ENCODE results near the gene GNAS. TPM values are rescaled to one million over a fixed set of nuclear protein-coding genes. Genes with fewer than 3 reads are reported as not detected.

Gene GNAS
- total RNA-seq, 1 donor, result 366 TPM

GRCh38 chr20:58815448-58815847, 37.1 kb upstream of the GNAS start:
- peaks cover 13% of the 10 kb centered on the region for H3K27me3 ChIP-seq (ENCODE audit: insufficient read depth, low read length)
- DNase-seq (ENCODE audit: insufficient read length, low spot score, missing footprints), result no peak
- H3K9me3 ChIP-seq (ENCODE audit: low read depth, low read length), result no peaks in the 10 kb centered on the region
- no peak overlapping the region for H3K4me2 ChIP-seq (ENCODE audit: insufficient read depth, low read length)
- peaks cover 3% of the 10 kb centered on the region for H3K4me1 ChIP-seq (ENCODE audit: insufficient read depth, low read length)
- H3K79me2 ChIP-seq (ENCODE audit: insufficient read depth, low read length), result no peaks in the 10 kb centered on the region
- H2AFZ ChIP-seq (ENCODE audit: low read length), result no peak overlapping the region
- H4K20me1 ChIP-seq (ENCODE audit: insufficient read depth, low read length), result peaks cover 6% of the 10 kb centered on the region
- no peak overlapping the region for H3K4me3 ChIP-seq (ENCODE audit: insufficient read depth, low read length)
- no peak for TF ChIP-seq CTCF (IDR thresholded peaks at IDR 0.05; ENCODE audit: extremely low read depth, low read depth, low read length)
- H3K36me3 ChIP-seq (ENCODE audit: insufficient read depth, low read length), result no peaks in the 10 kb centered on the region
- H3K27ac ChIP-seq (ENCODE audit: low read depth, low read length), result no peak overlapping the region

GRCh38 chr20:58816051-58816450, 36.5 kb upstream of the GNAS start:
- Histone ChIP-seq H3K27ac (ENCODE audit: low read depth, low read length) (no peak overlapping the region), H2AFZ (ENCODE audit: low read length) (no peak overlapping the region), H3K79me2 (ENCODE audit: insufficient read depth, low read length) (no peaks in the 10 kb centered on the region), H3K4me2 (ENCODE audit: insufficient read depth, low read length) (no peak overlapping the region), H3K9me3 (ENCODE audit: low read depth, low read length) (no peaks in the 10 kb centered on the region), H4K20me1 (ENCODE audit: insufficient read depth, low read length) (peaks cover 6% of the 10 kb centered on the region), H3K4me3 (ENCODE audit: insufficient read depth, low read length) (no peak overlapping the region), H3K4me1 (ENCODE audit: insufficient read depth, low read length) (no peaks in the 10 kb centered on the region), H3K36me3 (ENCODE audit: insufficient read depth, low read length) (no peaks in the 10 kb centered on the region), H3K27me3 (ENCODE audit: insufficient read depth, low read length) (peaks cover 11% of the 10 kb centered on the region)
- DNase-seq (ENCODE audit: insufficient read length, low spot score, missing footprints), result no peak
- no peak for TF ChIP-seq CTCF (IDR thresholded peaks at IDR 0.05; ENCODE audit: extremely low read depth, low read depth, low read length)

- H3K36me3 ChIP-seq (ENCODE audit: insufficient read depth, low read length), result no peaks in the 10 kb centered on the region
- H4K20me1 ChIP-seq (ENCODE audit: insufficient read depth, low read length), result peaks cover 6% of the 10 kb centered on the region
- peaks cover 5% of the 10 kb centered on the region for H3K27me3 ChIP-seq (ENCODE audit: insufficient read depth, low read length)
- H3K79me2 ChIP-seq (ENCODE audit: insufficient read depth, low read length), result no peaks in the 10 kb centered on the region
- no peak for DNase-seq (ENCODE audit: insufficient read length, low spot score, missing footprints)
- H3K27ac ChIP-seq (ENCODE audit: low read depth, low read length), result no peak overlapping the region
- H3K4me1 ChIP-seq (ENCODE audit: insufficient read depth, low read length), result no peaks in the 10 kb centered on the region
- no peak overlapping the region for H3K4me3 ChIP-seq (ENCODE audit: insufficient read depth, low read length)
- no peak overlapping the region for H2AFZ ChIP-seq (ENCODE audit: low read length)
- no peak overlapping the region for H3K4me2 ChIP-seq (ENCODE audit: insufficient read depth, low read length)
- no peak for TF ChIP-seq CTCF (IDR thresholded peaks at IDR 0.05; ENCODE audit: extremely low read depth, low read depth, low read length)
- H3K9me3 ChIP-seq (ENCODE audit: low read depth, low read length), result no peaks in the 10 kb centered on the region
Observed at GRCh38 chr20:58816957-58817651, 35.4 kb upstream of the GNAS start.

- Histone ChIP-seq H3K4me3 (ENCODE audit: insufficient read depth, low read length) (no peak overlapping the region), H3K36me3 (ENCODE audit: insufficient read depth, low read length) (no peaks in the 10 kb centered on the region), H3K79me2 (ENCODE audit: insufficient read depth, low read length) (no peaks in the 10 kb centered on the region), H2AFZ (ENCODE audit: low read length) (no peak overlapping the region), H3K27ac (ENCODE audit: low read depth, low read length) (no peak overlapping the region), H3K27me3 (ENCODE audit: insufficient read depth, low read length) (peaks cover 5% of the 10 kb centered on the region), H3K9me3 (ENCODE audit: low read depth, low read length) (no peaks in the 10 kb centered on the region), H3K4me2 (ENCODE audit: insufficient read depth, low read length) (no peak overlapping the region), H4K20me1 (ENCODE audit: insufficient read depth, low read length) (peaks cover 6% of the 10 kb centered on the region), H3K4me1 (ENCODE audit: insufficient read depth, low read length) (no peaks in the 10 kb centered on the region)
- no peak for TF ChIP-seq CTCF (IDR thresholded peaks at IDR 0.05; ENCODE audit: extremely low read depth, low read depth, low read length)
- DNase-seq (ENCODE audit: insufficient read length, low spot score, missing footprints), result no peak
Observed at GRCh38 chr20:58817748-58818147, 34.8 kb upstream of the GNAS start.

All from osteoblast (primary cell).